ENCODE results near the gene CFAP99. TPM values are rescaled to one million over a fixed set of nuclear protein-coding genes. Genes with fewer than 3 reads are reported as not detected.
A peak's percentile ranks its signal among the peaks of the same experiment; 100 is the strongest.

Gene CFAP99
- total and polyA plus RNA-seq, 9 of the 15 experiments (the other 6 are each of a cell fraction or from before 2014, with no cell fraction given), result 0.07 to 0.18 (median 0.09) TPM; not detected in 6

- peak overlapping the region; percentile 90 to 99 for H3K9ac ChIP-seq (ENCODE audit: insufficient read depth in 1 of 2, low read depth in 2 of 2, low read length in 2 of 2)
- no peak for FAIRE-seq
- POLR2A ChIA-PET, result interaction anchor here (0.6 to 3.1 kb wide), 20 partner anchors 9 to 1525 kb away, joined by 3 to 26 read pairs (median 4); partner anchors contain the start of gene FAM193A
- no TSS peak for BruUV-seq (replicated peaks)
- H3K36me3 ChIP-seq (ENCODE audit: control insufficient read depth, insufficient read depth, low read length), result peaks cover 46% of the 10 kb centered on the region
- H3K9me1 ChIP-seq (ENCODE audit: control insufficient read depth, insufficient read depth, low read length), result no peaks in the 10 kb centered on the region
- CTCF ChIA-PET (ENCODE audit: low intra/inter-chr PET ratio), result interaction anchor here (1.1 kb wide), 1 partner anchor 249 kb away, joined by 3 read pairs; no protein-coding TSS in a partner anchor
- peaks cover 14% of the 10 kb centered on the region for H4K20me1 ChIP-seq (replicated peaks; ENCODE audit: control insufficient read depth, insufficient read depth, low read length)
- intact Hi-C loops (cut with micrococcal nuclease), result no loop called here
- in situ Hi-C loops (cut with MboI), result no loop called here
- H2AFZ ChIP-seq (ENCODE audit: low read depth, low read length), result peak overlapping the region; percentile 52; the same call in 1 of the 2 replicates
- H3K4me3 ChIP-seq, result peak overlapping the region; percentile 78
- under 1% methylated on average over 71 of the region's 78 CpGs for WGBS (ENCODE audit: insufficient coverage, low coverage, missing lambda C conversion rate)
- peaks cover 18 to 43% of the 10 kb centered on the region in 2 experiments; a peak in 4 of 5 replicates for H3K4me1 ChIP-seq (replicated peaks in 1 of 2; ENCODE audit: control insufficient read depth in 2 of 2, insufficient read depth in 2 of 2, low read length in 2 of 2)
- DNase-seq (ENCODE audit: extremely low read depth in 1 of 4, low spot score in 3 of 4), result peak; percentile 70 to 81 (median 75)
- no peaks in the 10 kb centered on the region for H3K9me3 ChIP-seq (replicated peaks; ENCODE audit: control insufficient read depth, insufficient read depth, low read depth, low read length)
- peak overlapping the region; percentile 93 for H3K4me2 ChIP-seq (ENCODE audit: insufficient read depth, low read length)
- H3K27me3 ChIP-seq (ENCODE audit: control insufficient read depth in 2 of 2, insufficient read depth in 2 of 2, low read length in 2 of 2), result no peaks in the 10 kb centered on the region
- peak overlapping the region; percentile 81 for H3K27ac ChIP-seq (ENCODE audit: extremely low read depth, low read depth, low read length)
- peak; percentile 75 for ATAC-seq
- peaks cover 68% of the 10 kb centered on the region for H3K79me2 ChIP-seq (ENCODE audit: control insufficient read depth, insufficient read depth, low read length)
- peak; percentile 93 for TF ChIP-seq ZKSCAN1 (IDR thresholded peaks at IDR 0.05; ENCODE audit: low read depth, low read length)
- no peak for TF ChIP-seq E2F8 (IDR thresholded peaks at IDR 0.05; ENCODE audit: low read depth, partially characterized antibody)
- TF ChIP-seq NCOA6 (IDR thresholded peaks at IDR 0.05), result no peak
- 0 out of 2 replicates have a peak, but pooled peaks have one; percentile 29 for TF ChIP-seq NR1H2 (CRISPR knock-in tag; IDR thresholded peaks at IDR 0.05)
- TF ChIP-seq EGR1 (conservative IDR thresholded peaks at IDR 0.05), result peak; percentile 51
- TF ChIP-seq CHD1 (IDR thresholded peaks at IDR 0.05; ENCODE audit: low read length), result peak; percentile 77
- no peak for TF ChIP-seq THRB (CRISPR knock-in tag; conservative IDR thresholded peaks at IDR 0.05)
- peak; percentile 91 for TF ChIP-seq PHF8 (IDR thresholded peaks at IDR 0.05; ENCODE audit: borderline replicate concordance, low read length)
- 0 out of 2 replicates have a peak, but pooled peaks have one; percentile 30 for TF ChIP-seq POLR2AphosphoS5 (IDR thresholded peaks at IDR 0.05; ENCODE audit: control insufficient read depth, insufficient read depth, low read depth, low read length)
- TF ChIP-seq ZNF444 (CRISPR knock-in tag; IDR thresholded peaks at IDR 0.05), result no peak
- peak in 2 of 3 experiments; percentile 29 to 30 for TF ChIP-seq YY1 (IDR thresholded peaks at IDR 0.05; ENCODE audit: borderline replicate concordance in 1 of 3, control insufficient read depth in 1 of 3, extremely low read depth in 1 of 3, insufficient read depth in 3 of 3, insufficient read length in 1 of 3, insufficient replicate concordance in 2 of 3, low read depth in 1 of 3, low read length in 2 of 3)
- no peak for TF ChIP-seq ZSCAN32 (CRISPR knock-in tag; IDR thresholded peaks at IDR 0.05)
- TF ChIP-seq FOXP4 (CRISPR knock-in tag; IDR thresholded peaks at IDR 0.05; ENCODE audit: borderline replicate concordance), result 0 out of 2 replicates have a peak, but pooled peaks have one; percentile 72
Observed at GRCh38 chr4:2469192-2469984, 50.6 kb downstream of the CFAP99 start.

All from K562 (cell line).